Neural cell (in vitro differentiated cells): ENCODE measurements around the gene PTPRG. TPM values are rescaled to one million over a fixed set of nuclear protein-coding genes. Genes with fewer than 3 reads are reported as not detected.

Experiments used
- H2AFZ ChIP-seq: fragments of 200-600, 300-800 bp; sonication (generic), shearing (Covaris generic); 2 replicates; pipeline ENCODE4 v1.6.0; 2014; ENCODE audit warnings: low read depth, mild to moderate bottlenecking, antibody characterized with exemption, low read length, moderate library complexity
- H3F3A ChIP-seq: fragments of 200-600 bp; shearing (Covaris generic); 2 replicates; pipeline ENCODE4 v1.6.1; 2016; ENCODE audit warnings: mild to moderate bottlenecking, moderate library complexity, mixed read lengths, antibody characterized with exemption, low read length; ENCODE audit not compliant: insufficient read depth, poor library complexity, severe bottlenecking
- H3K27ac ChIP-seq: fragments of 200-600, 300-800 bp; sonication (generic), shearing (Covaris generic); 2 replicates; pipeline ENCODE4 v1.5.1; 2014; ENCODE audit warnings: mild to moderate bottlenecking, low read length, moderate library complexity
- H3K27me3 ChIP-seq: fragments of 300-800, 200-600 bp; sonication (generic), shearing (Covaris generic); 2 replicates; pipeline ENCODE4 v1.6.0; 2014; ENCODE audit warnings: mild to moderate bottlenecking, low read depth, low read length, moderate library complexity; ENCODE audit not compliant: insufficient read depth
- H3K36me3 ChIP-seq: fragments of 300-800, 200-600 bp; sonication (generic), shearing (Covaris generic); 2 replicates; pipeline ENCODE4 v1.5.1; 2014; ENCODE audit warnings: mild to moderate bottlenecking, antibody characterized with exemption, low read length, moderate library complexity; ENCODE audit not compliant: insufficient read depth
- H3K4me2 ChIP-seq: fragments of 300-800, 200-600 bp; sonication (generic), shearing (Covaris generic); 2 replicates; pipeline ENCODE4 v1.6.0; 2014; ENCODE audit warnings: mild to moderate bottlenecking, low read length
- H3K4me3 ChIP-seq: fragments of 300-800, 200-600 bp; sonication (generic), shearing (Covaris generic); 2 replicates; pipeline ENCODE4 v1.5.1; 2014; ENCODE audit warnings: mild to moderate bottlenecking, low read length, moderate library complexity
- H3K79me2 ChIP-seq: fragments of 200-600 bp; shearing (Covaris generic); replicated peaks from 2 replicates; pipeline ENCODE4 v1.6.0; 2014; ENCODE audit warnings: mild to moderate bottlenecking, low read length, moderate library complexity; ENCODE audit not compliant: insufficient read depth
- H3K9ac ChIP-seq: fragments of 300-800, 200-600 bp; sonication (generic), shearing (Covaris generic); 2 replicates; pipeline ENCODE4 v1.6.1; 2016; ENCODE audit warnings: mild to moderate bottlenecking, low read length, mixed read lengths
- H3K9me2 ChIP-seq: fragments of 200-600 bp; shearing (Covaris generic); 2 replicates; pipeline ENCODE4 v1.6.1; 2016; ENCODE audit warnings: mild to moderate bottlenecking, low read length, mixed read lengths; ENCODE audit not compliant: insufficient read depth
- H3K9me3 ChIP-seq: fragments of 200-600, 300-800 bp; sonication (generic), shearing (Covaris generic); 2 replicates; pipeline ENCODE4 v1.6.1; 2016; ENCODE audit warnings: mild to moderate bottlenecking, mixed run types, low read length, moderate library complexity, mixed read lengths
- H4K20me1 ChIP-seq: fragments of 200-600 bp; shearing (Covaris generic); 2 replicates; pipeline ENCODE4 v1.6.1; 2016; ENCODE audit warnings: mild to moderate bottlenecking, mixed run types; ENCODE audit not compliant: insufficient read depth
- EP300 ChIP-seq: fragments of 450-650 bp; conservative IDR thresholded peaks from 2 replicates; pipeline ENCODE4 v1.6.1; 2014; ENCODE audit warnings: antibody characterized with exemption, mild to moderate bottlenecking, moderate library complexity; ENCODE audit not compliant: poor library complexity, severe bottlenecking
- EZH2 ChIP-seq: fragments of 200-600, 300-800 bp; shearing (Covaris generic), sonication (generic); IDR thresholded peaks from 2 replicates; pipeline ENCODE4 v1.6.1; 2014; ENCODE audit warnings: antibody characterized with exemption, low read length, borderline replicate concordance, mild to moderate bottlenecking; ENCODE audit not compliant: insufficient read depth, poor library complexity, severe bottlenecking
- MXI1 ChIP-seq: fragments of 450-650 bp; conservative IDR thresholded peaks from 2 replicates; pipeline ENCODE4 v1.6.1; 2014; ENCODE audit warnings: antibody characterized with exemption, mild to moderate bottlenecking; ENCODE audit not compliant: poor library complexity, severe bottlenecking
- POLR2AphosphoS5 ChIP-seq: IDR thresholded peaks from 2 replicates; pipeline ENCODE4 v1.6.1; 2012
- RAD21 ChIP-seq: fragments of 450-650 bp; conservative IDR thresholded peaks from 2 replicates; pipeline ENCODE4 v1.6.1; 2014; ENCODE audit warnings: antibody characterized with exemption, mild to moderate bottlenecking, moderate library complexity
- REST ChIP-seq: IDR thresholded peaks from 2 replicates; pipeline ENCODE4 v1.6.1; 2012; ENCODE audit warnings: borderline replicate concordance
- SMC3 ChIP-seq: fragments of 450-650 bp; conservative IDR thresholded peaks from 2 replicates; pipeline ENCODE4 v1.6.1; 2014; ENCODE audit warnings: antibody characterized with exemption, mild to moderate bottlenecking, moderate library complexity; ENCODE audit not compliant: poor library complexity
- TAF1 ChIP-seq: IDR thresholded peaks from 2 replicates; pipeline ENCODE4 v1.6.1; 2012; ENCODE audit warnings: low read depth
- polyA plus RNA-seq: library from polyadenylated mRNA; depleted of rRNA; stranded (reverse); fragments of >200 nt; gene quantifications from 2 replicates; pipeline ENCODE4 v1.2.3, GENCODE V29; 2014
- TF ChIP-seq, protein P1 (sequence below): fragments of 450-650 bp; IDR thresholded peaks from 2 replicates; pipeline ENCODE4 v1.5.1; 2014; ENCODE audit warnings: antibody characterized with exemption, mild to moderate bottlenecking, moderate library complexity; ENCODE audit not compliant: poor library complexity, severe bottlenecking

PTPRG gene
- polyA plus RNA-seq, 1 donor from 2014 or later, result 33.1 TPM

GRCh38 chr3:61868499-61868898, 307.1 kb downstream of the PTPRG start:
- no peak for TF ChIP-seq RAD21
- no peak for TF ChIP-seq EZH2
- TF ChIP-seq REST, result no peak
- TF ChIP-seq SMC3, result no peak
- no peak for TF ChIP-seq TAF1
- TF ChIP-seq MXI1, result no peak
- no peak for TF ChIP-seq POLR2AphosphoS5
- TF ChIP-seq EP300, result no peak
- TF ChIP-seq, protein P1, sequence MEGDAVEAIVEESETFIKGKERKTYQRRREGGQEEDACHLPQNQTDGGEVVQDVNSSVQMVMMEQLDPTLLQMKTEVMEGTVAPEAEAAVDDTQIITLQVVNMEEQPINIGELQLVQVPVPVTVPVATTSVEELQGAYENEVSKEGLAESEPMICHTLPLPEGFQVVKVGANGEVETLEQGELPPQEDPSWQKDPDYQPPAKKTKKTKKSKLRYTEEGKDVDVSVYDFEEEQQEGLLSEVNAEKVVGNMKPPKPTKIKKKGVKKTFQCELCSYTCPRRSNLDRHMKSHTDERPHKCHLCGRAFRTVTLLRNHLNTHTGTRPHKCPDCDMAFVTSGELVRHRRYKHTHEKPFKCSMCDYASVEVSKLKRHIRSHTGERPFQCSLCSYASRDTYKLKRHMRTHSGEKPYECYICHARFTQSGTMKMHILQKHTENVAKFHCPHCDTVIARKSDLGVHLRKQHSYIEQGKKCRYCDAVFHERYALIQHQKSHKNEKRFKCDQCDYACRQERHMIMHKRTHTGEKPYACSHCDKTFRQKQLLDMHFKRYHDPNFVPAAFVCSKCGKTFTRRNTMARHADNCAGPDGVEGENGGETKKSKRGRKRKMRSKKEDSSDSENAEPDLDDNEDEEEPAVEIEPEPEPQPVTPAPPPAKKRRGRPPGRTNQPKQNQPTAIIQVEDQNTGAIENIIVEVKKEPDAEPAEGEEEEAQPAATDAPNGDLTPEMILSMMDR, result no peak
- Histone ChIP-seq H2AFZ (no peak overlapping the region), H3K27ac (no peak overlapping the region), H3K79me2 (no peaks in the 10 kb centered on the region), H3K9me3 (no peaks in the 10 kb centered on the region), H3F3A (no peaks in the 10 kb centered on the region), H4K20me1 (no peaks in the 10 kb centered on the region), H3K27me3 (no peaks in the 10 kb centered on the region), H3K9ac (no peak overlapping the region), H3K9me2 (no peaks in the 10 kb centered on the region), H3K4me2 (no peak overlapping the region), H3K36me3 (no peaks in the 10 kb centered on the region), H3K4me3 (no peak overlapping the region)

GRCh38 chr3:61869371-61869770, 308.0 kb downstream of the PTPRG start:
- no peak overlapping the region for H3K9ac ChIP-seq
- no peak overlapping the region for H3K4me2 ChIP-seq
- H3K79me2 ChIP-seq, result peaks cover 1% of the 10 kb centered on the region
- H3K9me2 ChIP-seq, result no peaks in the 10 kb centered on the region
- no peak overlapping the region for H2AFZ ChIP-seq
- TF ChIP-seq, protein P1, result no peak
- TF ChIP-seq REST (no peak), TAF1 (no peak), EP300 (no peak), MXI1 (no peak), RAD21 (no peak), EZH2 (no peak), SMC3 (no peak), POLR2AphosphoS5 (no peak)
- no peak overlapping the region for H3K27ac ChIP-seq
- no peak overlapping the region for H3K4me3 ChIP-seq
- no peaks in the 10 kb centered on the region for H4K20me1 ChIP-seq
- H3K9me3 ChIP-seq, result no peaks in the 10 kb centered on the region
- no peaks in the 10 kb centered on the region for H3K36me3 ChIP-seq
- H3K27me3 ChIP-seq, result no peaks in the 10 kb centered on the region
- H3F3A ChIP-seq, result no peaks in the 10 kb centered on the region
